Fibroblast of pulmonary artery (primary cell): ENCODE results near the gene OTX2.

Experiments used
- DNase-seq: peaks from one replicate; pipeline ENCODE4 v3.0.0-alpha.2; 2010; ENCODE audit warnings: low read depth
- H3K4me3 ChIP-seq: replicated peaks from 2 replicates; pipeline ENCODE4 v1.5.1; 2011; ENCODE audit warnings: low read depth, mild to moderate bottlenecking, control low read depth, low read length, moderate library complexity
- TF ChIP-seq, protein P1 (sequence below): IDR thresholded peaks from 2 replicates; pipeline ENCODE4 v1.5.1; 2011; ENCODE audit warnings: mild to moderate bottlenecking, control low read depth, low read length, inconsistent platforms; ENCODE audit errors: missing control alignments

The OTX2 gene

DNA sequence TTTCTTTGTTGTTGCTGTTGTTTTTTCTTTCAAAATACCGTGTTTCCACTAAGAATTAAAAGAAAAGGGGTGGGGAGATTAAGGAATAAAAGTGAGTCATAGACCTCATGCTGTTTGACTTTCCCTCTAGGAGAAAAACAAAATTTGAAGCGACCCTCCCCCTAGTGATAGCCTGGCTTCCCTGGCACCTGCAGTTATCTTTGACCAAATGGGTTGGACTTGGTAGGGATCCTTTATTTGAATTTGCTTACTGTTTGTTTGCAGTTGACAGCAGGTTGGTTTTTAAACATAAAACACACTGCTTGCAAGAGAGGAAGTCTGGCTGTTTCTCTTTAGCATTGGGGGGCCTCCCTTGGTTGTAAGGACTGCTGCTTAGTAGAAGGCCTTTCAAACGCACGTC lies 14.0 kb downstream of the OTX2 start:
- DNase-seq: no peak
- TF ChIP-seq, protein P1, sequence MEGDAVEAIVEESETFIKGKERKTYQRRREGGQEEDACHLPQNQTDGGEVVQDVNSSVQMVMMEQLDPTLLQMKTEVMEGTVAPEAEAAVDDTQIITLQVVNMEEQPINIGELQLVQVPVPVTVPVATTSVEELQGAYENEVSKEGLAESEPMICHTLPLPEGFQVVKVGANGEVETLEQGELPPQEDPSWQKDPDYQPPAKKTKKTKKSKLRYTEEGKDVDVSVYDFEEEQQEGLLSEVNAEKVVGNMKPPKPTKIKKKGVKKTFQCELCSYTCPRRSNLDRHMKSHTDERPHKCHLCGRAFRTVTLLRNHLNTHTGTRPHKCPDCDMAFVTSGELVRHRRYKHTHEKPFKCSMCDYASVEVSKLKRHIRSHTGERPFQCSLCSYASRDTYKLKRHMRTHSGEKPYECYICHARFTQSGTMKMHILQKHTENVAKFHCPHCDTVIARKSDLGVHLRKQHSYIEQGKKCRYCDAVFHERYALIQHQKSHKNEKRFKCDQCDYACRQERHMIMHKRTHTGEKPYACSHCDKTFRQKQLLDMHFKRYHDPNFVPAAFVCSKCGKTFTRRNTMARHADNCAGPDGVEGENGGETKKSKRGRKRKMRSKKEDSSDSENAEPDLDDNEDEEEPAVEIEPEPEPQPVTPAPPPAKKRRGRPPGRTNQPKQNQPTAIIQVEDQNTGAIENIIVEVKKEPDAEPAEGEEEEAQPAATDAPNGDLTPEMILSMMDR: no peak
- H3K4me3 ChIP-seq: no peak overlapping the region

DNA sequence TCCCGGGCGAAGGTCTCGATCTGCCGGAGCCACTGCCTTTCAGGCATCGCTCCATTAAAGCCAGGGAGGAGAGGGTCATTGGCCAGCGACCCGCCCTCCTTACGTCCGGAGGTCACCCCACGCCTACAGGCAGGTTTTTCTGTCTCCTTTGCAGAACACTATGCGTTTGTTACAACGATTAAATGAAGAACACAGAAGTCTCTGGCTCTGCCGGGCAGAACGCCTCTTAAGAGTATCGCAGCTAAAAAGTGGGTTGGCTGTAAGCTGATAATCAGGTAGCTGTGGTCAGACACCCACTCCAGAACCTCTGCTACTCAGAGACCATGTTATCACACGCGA lies 15.0 kb downstream of the OTX2 start:
- TF ChIP-seq, protein P1: no peak
- no peak overlapping the region for H3K4me3 ChIP-seq
- no peak for DNase-seq

DNA sequence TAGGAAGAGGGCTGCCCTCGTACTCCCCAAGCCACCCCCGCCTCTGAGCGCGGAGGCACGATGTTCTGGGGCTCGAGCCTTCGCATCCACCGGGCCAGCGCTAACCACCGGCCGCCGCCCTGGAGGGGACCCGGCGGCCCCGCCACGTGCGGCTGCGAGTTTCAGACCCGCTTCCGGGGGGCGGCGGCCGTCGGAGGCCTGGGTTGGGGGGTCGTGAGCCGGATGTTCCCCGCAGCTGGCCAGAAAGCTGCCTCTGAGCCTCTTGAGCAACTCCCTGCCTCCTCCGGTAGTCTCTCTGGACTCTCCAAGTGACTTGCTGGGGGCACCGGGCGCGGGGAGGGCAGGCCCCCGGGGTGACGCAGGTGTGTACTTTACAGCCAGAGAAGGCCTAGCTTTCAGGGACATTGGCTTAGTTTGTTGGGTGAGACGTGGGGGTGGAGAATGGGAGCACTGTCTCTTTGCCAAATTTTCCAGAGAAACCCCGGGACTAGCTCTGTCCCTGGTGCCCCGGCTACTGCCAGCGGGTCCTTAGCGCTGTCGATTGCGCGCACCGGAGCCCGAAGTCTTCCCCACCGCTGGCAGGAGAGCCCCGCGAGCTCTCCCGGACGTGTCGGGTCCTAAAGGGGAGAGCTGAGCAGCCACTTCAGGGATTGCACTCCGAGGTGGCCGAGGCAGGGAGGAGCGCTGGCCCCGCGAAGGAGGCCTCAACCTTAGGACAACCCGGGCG lies 15.6 kb downstream of the OTX2 start:
- TF ChIP-seq, protein P1: no peak
- H3K4me3 ChIP-seq: no peak overlapping the region
- no peak for DNase-seq

DNA sequence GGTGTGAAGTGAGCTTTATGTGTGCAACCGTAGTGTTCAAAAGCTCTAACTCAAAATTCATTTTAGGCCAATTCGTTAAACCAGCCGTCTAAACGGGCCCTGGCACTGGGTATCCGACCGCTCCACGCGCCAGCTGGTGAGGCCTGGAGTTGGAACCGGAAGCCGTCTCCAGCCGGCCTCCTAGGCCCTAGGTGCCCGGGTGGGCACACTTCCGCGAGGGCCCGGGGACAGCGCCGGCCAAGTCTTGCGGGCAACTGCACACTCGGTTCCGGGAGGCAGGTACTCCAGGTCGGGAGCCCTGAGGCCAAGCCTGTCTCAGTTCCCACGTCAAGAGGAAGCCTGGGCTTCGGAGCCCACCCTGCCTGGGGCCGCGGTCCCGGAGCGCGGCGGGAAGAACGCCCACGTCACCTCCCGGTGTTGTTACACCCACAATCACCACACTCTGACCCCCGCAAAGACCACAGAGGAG lies 16.2 kb downstream of the OTX2 start:
- no peak overlapping the region for H3K4me3 ChIP-seq
- DNase-seq: no peak
- TF ChIP-seq, protein P1: no peak

DNA sequence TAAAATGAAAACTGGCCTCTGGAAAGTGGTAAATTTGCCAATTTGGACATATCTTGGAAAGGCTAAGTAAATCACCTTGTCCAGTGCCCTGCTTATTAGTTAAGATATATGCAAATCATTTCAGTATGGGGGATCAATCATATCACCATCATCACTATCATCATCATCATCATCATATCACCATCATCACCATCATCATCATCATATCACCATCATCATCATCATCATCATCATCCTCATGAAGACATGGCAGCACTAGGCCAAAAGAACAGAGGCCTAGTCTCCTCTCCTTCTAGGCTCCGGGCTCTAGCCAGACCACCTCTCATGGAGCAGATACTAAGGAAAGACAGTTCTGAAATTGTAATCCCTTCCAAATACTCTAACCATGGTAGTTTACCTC lies 20.3 kb downstream of the OTX2 start:
- no peak for DNase-seq
- TF ChIP-seq, protein P1: no peak
- H3K4me3 ChIP-seq: no peak overlapping the region

DNA sequence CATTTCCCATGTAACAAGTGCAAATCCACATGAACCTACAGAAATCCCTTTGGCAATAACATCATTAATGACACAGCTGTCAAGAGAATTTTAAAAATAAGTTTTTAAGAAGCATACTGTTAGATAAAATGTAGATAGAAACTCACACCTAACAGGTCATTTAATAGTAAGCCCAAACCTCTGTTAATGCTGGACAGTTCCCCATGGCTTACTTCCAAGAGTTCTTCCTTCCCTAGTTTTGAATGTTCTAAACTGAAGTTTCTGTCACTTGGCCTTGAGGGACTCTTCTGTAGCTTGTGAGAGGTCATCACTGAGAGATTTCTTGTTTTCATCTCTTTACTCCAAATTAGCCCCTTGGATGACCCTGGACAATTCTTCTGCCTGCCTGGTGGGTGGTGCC lies 22.7 kb downstream of the OTX2 start:
- TF ChIP-seq, protein P1: no peak
- DNase-seq: peak; percentile 7
- H3K4me3 ChIP-seq: no peak overlapping the region

DNA sequence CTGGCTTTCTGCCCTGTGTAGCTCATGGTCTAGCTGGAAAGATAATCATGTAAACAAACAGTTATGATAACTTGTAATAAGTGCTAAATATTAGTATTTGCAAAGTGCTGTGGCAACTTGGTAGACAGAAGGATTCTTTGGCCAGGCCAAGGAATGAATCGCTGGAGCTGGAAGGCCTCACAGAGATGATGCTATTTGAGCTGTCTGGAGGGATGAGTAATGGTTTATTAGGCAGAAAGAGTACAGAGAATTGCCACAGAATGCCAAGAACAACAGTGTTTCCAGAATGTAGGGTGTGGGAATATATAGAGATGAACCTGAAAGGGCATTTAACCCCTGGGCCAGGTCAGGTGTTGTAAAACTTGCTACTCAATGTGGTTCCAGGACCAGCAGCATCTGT lies 27.6 kb downstream of the OTX2 start:
- no peak for DNase-seq
- no peak overlapping the region for H3K4me3 ChIP-seq
- TF ChIP-seq, protein P1: no peak
